ENCODE results near the gene VTA1.

DNA sequence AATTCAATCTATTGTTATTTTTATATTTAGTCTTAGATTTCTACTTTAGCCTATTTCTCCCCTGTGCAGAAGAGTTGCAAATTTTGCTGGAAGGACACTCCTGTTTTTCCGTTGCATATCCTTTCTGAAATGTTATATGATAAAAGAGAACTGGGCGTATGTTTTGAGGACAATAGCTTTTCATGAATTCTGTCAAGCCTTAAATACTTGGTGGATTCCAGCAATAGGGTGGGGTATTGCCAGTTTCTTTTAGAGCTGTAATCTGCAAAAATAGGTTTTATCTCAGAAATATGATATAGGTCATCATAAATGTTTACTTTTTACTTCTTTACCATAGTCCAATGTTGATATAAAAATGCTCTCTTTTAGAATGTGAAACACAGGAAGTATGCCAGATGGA is 42.0 kb downstream of the VTA1 start:
- TF ChIP-seq POLR2A (IDR thresholded peaks at IDR 0.05; ENCODE audit: low read depth) (no peak), EP300 (IDR thresholded peaks at IDR 0.05) (no peak)
- TF ChIP-seq, protein P1, sequence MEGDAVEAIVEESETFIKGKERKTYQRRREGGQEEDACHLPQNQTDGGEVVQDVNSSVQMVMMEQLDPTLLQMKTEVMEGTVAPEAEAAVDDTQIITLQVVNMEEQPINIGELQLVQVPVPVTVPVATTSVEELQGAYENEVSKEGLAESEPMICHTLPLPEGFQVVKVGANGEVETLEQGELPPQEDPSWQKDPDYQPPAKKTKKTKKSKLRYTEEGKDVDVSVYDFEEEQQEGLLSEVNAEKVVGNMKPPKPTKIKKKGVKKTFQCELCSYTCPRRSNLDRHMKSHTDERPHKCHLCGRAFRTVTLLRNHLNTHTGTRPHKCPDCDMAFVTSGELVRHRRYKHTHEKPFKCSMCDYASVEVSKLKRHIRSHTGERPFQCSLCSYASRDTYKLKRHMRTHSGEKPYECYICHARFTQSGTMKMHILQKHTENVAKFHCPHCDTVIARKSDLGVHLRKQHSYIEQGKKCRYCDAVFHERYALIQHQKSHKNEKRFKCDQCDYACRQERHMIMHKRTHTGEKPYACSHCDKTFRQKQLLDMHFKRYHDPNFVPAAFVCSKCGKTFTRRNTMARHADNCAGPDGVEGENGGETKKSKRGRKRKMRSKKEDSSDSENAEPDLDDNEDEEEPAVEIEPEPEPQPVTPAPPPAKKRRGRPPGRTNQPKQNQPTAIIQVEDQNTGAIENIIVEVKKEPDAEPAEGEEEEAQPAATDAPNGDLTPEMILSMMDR (IDR thresholded peaks at IDR 0.05) = no peak

Measured in esophagus muscularis mucosa (tissue), 4 donors.